ENCODE data around the gene CAPRIN1. TPM values are rescaled to one million over a fixed set of nuclear protein-coding genes. Genes with fewer than 3 reads are reported as not detected.

Gene CAPRIN1
- total RNA-seq, 1 experiment from 2014 or later: 301 TPM

GRCh38 chr11:34136420-34136819, 84.9 kb downstream of the CAPRIN1 start:
- no peaks in the 10 kb centered on the region for H3K4me1 Mint-ChIP-seq
- Histone ChIP-seq H3K56ac (ENCODE audit: insufficient read length, low read depth, low read length) (no peak overlapping the region), H2BK5ac (ENCODE audit: insufficient read length, low read length) (no peak overlapping the region), H2AK5ac (ENCODE audit: insufficient read length, low read length) (no peak overlapping the region), H2BK120ac (ENCODE audit: low read depth, low read length, poor library complexity, severe bottlenecking) (no peak overlapping the region), H3K9ac (ENCODE audit: extremely low read depth, insufficient read length, low read length) (no peak overlapping the region), H3K79me2 (ENCODE audit: insufficient read depth, low read length) (no peaks in the 10 kb centered on the region), H3K27me3 (ENCODE audit: insufficient read depth, low read length) (no peaks in the 10 kb centered on the region), H3K4me2 (ENCODE audit: insufficient read depth, insufficient read length, low read length) (no peak overlapping the region), H4K91ac (ENCODE audit: insufficient read length, low read depth, low read length) (no peak overlapping the region), H3K14ac (ENCODE audit: insufficient read depth, low read length) (no peak overlapping the region), H3T11ph (ENCODE audit: low read length) (no peak overlapping the region), H4K8ac (replicated peaks; ENCODE audit: insufficient read length, low read depth, low read length) (no peak overlapping the region), H2BK12ac (ENCODE audit: insufficient read length, low read depth, low read length) (no peak overlapping the region), H2BK20ac (ENCODE audit: low read depth, low read length, poor library complexity, severe bottlenecking) (no peak overlapping the region), H3K23me2 (ENCODE audit: insufficient read length, low read depth, low read length, poor library complexity, severe bottlenecking) (no peaks in the 10 kb centered on the region), H3K27ac (ENCODE audit: insufficient read length, low read depth, low read length) (no peak overlapping the region), H3K23ac (ENCODE audit: insufficient read length, low read depth, low read length) (no peak overlapping the region), H2BK15ac (ENCODE audit: low read depth, low read length) (no peak overlapping the region), H3K4ac (ENCODE audit: low read depth, low read length) (no peak overlapping the region), H2AFZ (ENCODE audit: low read length) (no peak overlapping the region), H4K5ac (ENCODE audit: insufficient read length, low read depth, low read length) (no peak overlapping the region), H3K79me1 (ENCODE audit: insufficient read depth, low read depth, low read length, poor library complexity, severe bottlenecking) (no peaks in the 10 kb centered on the region), H4K20me1 (ENCODE audit: control insufficient read depth, insufficient read depth, insufficient read length) (no peaks in the 10 kb centered on the region), H3K18ac (ENCODE audit: insufficient read length, low read depth, low read length) (no peak overlapping the region), H3K9me3 (ENCODE audit: control insufficient read depth, low read depth, low read length) (no peaks in the 10 kb centered on the region), H3K4me1 (ENCODE audit: insufficient read depth, low read length) (no peaks in the 10 kb centered on the region)
- no peak overlapping the region; a peak in 1 of 7 replicates for H3K27ac Mint-ChIP-seq
- no peaks in the 10 kb centered on the region for H3K9me3 Mint-ChIP-seq
- no CpG with 5 or more reads among the region's 8 CpGs for WGBS (ENCODE audit: extremely low coverage, insufficient read length, low lambda C conversion rate)
- TF ChIP-seq CTCF (conservative IDR thresholded peaks at IDR 0.05): no peak
- no peaks in the 10 kb centered on the region; the same call in 1 of the 2 replicates for H3K27me3 Mint-ChIP-seq (ENCODE audit: low read depth)
- H3K4me3 Mint-ChIP-seq: no peak overlapping the region
- H3K36me3 Mint-ChIP-seq (ENCODE audit: insufficient read depth in 1 of 3, low read depth in 3 of 3): peaks cover 40 to 94% (median 79%) of the 10 kb centered on the region in 3 experiments; a peak in 6 of 7 replicates
- DNase-seq: no peak
